Measurements from ENCODE around the gene HACD1.
"Not testable (repeated sequence)": the region's sequence is repeated elsewhere in the genome, so short reads cannot be mapped to it uniquely, and the experiment has no call there.

HACD1 gene

DNA sequence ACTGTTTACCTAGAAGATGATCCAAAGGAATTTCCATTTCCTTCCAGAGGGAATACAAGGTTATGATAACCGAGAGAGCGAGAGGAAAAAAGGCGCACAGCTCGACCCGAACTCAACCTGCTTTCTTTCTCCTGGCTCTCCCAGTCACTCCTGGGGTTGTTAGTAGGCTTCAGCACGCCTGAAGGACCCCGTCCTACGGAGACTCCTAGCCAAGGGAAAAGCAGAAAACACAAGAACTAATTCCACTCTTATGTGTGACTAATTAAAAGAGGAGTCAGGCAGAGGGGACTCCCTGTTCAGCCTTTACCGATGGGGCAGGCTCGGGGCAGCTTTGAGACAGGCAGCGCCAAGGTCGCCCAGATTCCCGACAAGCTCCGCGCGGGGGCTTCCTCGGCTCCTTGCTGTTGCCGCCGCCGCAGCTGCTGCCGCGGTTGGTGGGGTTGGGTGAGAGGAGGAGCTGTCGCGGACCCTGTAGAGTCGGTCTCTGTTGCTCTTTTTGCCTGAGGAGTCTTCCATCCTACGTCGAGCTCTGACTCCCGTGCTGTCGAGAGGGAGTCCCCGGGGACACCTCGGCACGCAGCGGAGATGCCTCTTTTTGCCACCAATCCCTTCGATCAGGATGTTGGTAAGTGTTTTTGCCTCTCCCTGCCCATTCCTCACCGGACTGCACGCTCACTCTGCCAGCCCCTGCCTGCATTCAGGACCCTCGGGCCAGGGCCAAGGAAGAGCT is 26.7 kb upstream of the HACD1 start, which contains the start of gene STAM:
TSS of gene STAM (plus strand) at position 397 of the 730 bp plus-strand sequence. CDS start at position 586, 189 bp downstream.
- peak; percentile 78 to 85 for DNase-seq (ENCODE audit: low read depth in 2 of 2)

DNA sequence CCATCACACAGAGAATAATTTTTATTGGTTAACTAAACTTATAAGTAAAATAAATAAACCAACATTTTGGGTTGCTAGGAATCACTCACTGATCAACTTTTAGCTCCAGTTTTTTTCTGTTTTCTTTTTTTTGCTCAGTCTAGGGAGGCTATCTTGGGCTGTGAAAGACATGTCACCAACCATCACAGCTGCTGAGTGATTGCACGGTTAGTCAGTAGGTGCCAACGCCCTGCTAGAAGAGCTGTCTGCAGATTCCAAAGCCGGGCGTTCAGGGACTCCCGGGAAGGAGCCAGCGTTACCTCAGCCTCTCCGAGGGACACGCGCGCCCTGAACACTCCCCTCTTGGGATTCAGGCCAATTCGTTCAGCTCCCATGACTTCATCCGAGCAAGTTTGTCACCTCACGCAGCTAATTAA is 26.2 kb upstream of the HACD1 start:
- DNase-seq (ENCODE audit: low read depth in 2 of 2), result no peak

DNA sequence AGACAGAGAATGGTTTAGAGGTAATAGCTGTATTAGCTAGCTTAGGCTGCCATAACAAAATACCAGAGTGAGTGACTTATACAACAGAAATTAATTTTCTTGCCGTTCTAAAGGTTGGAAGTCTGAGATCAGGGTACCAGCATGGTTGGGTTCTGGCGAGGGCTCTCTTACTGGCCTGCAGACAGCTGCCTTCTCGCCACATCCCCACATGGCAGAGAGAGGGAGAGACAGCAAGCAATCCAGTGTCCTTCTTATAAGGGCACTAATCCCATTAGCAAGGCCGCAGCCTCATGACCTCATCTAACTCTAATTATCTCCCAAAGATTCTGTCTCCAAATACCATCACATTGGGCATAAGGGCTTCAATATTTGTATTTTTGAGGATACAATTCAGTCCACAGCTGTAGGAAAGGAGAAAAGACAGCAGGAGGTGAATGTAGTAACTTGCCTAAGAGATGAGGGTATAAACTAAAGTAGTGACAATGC is 23.2 kb upstream of the HACD1 start:
- DNase-seq (ENCODE audit: low read depth in 2 of 2), result no peak

DNA sequence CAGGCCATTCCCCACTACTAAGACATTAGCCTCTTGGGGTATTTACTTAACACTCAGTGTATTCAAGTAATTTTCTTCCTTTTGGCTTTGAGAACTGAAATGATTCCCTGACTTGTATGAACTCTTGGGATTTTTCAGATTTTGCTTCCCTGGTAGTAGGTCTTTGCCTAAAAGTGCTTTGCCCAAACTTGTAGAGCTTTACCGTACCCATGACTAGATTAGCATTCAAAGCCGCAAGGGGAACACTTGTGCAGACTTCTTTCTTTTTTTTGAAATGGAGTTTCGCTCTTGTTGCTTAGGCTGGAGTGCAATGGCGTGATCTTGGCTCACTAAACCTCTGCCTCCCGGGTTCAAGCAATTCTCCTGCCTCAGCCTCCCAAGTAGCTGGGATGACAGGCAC is 20.7 kb upstream of the HACD1 start:
- DNase-seq (ENCODE audit: low read depth in 2 of 2), result no peak

GRCh38 chr10:17633353-17633752 is 16.2 kb upstream of the HACD1 start:
- no peak for DNase-seq (ENCODE audit: low read depth in 2 of 2)

DNA sequence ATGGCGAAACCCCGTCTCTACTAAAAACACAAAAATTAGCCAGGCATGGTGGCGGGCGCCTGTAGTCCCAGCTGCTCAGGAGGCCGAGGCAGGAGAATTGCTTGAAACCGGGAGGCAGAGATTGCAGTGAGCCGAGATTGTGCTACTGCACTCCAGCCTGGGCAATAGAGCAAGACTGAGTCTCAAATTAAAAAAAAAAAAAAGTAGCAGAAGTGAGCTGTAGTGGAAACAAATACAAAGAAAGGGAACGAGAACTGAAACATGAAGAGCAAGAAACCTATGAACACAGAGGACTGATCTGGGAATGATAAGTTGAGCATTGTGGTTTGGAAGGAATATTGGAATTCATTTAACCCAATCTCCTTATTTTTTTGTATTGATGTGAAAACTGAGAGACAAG is 15.4 kb upstream of the HACD1 start:
- not testable (repeated sequence) for DNase-seq (ENCODE audit: low read depth in 2 of 2)

DNA sequence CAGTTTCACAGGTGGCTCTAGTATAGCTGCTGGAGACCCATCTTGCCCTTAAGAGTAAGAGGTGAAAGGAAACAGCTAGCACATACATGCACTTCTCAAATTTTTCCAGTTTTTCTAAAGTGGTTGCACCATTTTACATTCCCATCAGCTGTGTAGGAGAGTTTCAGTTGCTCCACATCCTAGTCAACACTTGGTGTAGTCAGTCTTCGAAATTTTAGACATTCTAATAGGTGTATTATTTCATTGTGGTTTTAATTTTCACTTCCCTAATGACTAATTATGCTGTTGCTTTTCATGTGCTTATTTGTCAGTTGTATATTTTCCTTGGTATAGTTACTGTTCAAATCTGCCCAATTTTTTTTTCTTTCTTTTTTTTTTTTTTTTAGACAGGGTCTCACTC is 9.5 kb upstream of the HACD1 start:
- no peak for DNase-seq (ENCODE audit: low read depth in 2 of 2)

- no peak for DNase-seq (ENCODE audit: low read depth in 2 of 2)
Observed at GRCh38 chr10:17624996-17625395, 7.8 kb upstream of the HACD1 start.

GRCh38 chr10:17622061-17622460 is 4.9 kb upstream of the HACD1 start:
- no peak for DNase-seq (ENCODE audit: low read depth in 2 of 2)

GRCh38 chr10:17616403-17617030 is 657 bp downstream of the HACD1 start:
- no peak for DNase-seq (ENCODE audit: low read depth in 2 of 2)

GRCh38 chr10:17609523-17610079 is 7.6 kb downstream of the HACD1 start:
- DNase-seq (ENCODE audit: low read depth in 2 of 2), result no peak

GRCh38 chr10:17607603-17608332 is 9.4 kb downstream of the HACD1 start:
- no peak for DNase-seq (ENCODE audit: low read depth in 2 of 2)

DNA sequence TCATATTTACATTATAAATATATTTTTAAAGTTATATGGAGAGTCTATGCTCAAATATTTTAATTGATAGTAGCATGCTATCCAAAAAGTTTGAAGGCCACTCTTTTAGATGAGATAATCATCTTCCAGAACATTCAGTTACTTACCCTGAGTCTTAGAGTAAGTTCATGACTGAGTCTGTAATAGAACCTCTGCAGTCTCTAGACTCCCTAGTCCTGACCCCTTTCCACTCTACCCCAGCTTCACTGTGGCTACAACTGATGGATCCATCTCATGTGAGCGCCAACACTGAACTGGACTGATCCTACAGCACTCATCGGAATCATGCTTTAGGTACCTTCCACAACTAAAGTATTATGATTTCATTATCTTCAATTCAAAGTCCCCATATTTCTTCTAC is 10.1 kb downstream of the HACD1 start:
- DNase-seq (ENCODE audit: low read depth in 2 of 2), result no peak

GRCh38 chr10:17606547-17607040 is 10.6 kb downstream of the HACD1 start:
- DNase-seq (ENCODE audit: low read depth in 2 of 2), result no peak

DNA sequence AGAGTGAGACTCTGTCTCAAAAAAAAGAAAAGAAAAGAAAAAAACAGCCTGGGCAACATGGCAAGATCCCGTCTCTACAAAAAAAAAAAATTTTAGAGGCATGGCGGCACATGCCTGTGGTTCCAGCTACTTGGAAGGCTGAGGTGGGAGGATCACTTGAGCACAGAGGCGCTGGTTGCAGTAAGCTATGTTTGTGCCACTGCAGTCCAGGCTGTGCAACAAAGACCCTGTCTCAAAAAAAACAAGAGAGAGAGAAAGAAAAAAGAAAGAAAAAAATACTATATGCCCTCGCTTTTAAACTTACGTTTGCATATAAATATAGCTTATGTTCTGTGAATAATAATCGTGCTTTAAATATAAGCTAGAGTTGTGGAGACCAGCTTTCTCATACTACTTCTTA is 11.2 kb downstream of the HACD1 start:
- DNase-seq (ENCODE audit: low read depth in 2 of 2), result no peak

- no peak for DNase-seq (ENCODE audit: low read depth in 2 of 2)
Observed at GRCh38 chr10:17599089-17599488, 18.1 kb downstream of the HACD1 start.

DNA sequence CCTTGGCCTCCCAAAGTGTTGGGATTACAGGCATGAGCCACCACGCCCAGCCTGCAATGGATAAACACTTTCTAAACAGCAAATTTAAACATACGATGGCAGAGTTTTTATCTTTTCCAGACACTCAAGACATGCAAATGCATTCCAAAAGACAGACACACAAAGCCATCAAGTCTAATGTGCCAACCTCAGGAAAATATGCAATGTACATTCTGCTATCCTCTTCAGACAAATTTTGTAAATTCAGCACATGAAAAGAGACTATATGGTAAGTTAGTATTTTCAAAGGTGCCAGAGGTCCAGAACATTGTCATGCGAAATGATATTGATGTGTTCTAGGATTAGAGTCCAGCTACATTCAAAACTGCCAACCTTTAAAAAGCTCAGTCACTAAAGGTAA is 19.8 kb downstream of the HACD1 start:
- no peak for DNase-seq (ENCODE audit: low read depth in 2 of 2)

GRCh38 chr10:17590969-17591645 is 26.1 kb downstream of the HACD1 start:
- no peak for DNase-seq (ENCODE audit: low read depth in 2 of 2)

DNA sequence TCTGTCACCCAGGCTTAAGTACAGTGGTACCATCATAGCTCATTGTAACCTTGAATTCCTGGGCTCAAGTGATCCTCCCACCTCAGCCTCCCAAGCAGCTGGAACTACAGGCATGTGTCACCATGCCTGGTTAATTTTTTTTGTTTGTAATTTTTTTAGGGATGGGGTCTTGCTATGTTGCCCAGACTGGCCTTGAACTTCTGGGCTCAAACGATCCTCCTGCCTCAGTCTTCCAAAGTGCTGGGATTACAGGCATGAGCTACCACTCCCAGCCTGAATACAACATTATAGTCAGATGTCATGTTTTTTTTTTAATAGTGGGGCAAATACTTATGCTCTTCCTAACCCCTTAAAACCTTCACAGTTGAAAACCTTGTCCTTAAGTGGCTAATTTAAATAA is 27.9 kb downstream of the HACD1 start:
- DNase-seq (ENCODE audit: low read depth in 2 of 2), result not testable (repeated sequence)

- DNase-seq (ENCODE audit: low read depth in 2 of 2), result no peak
Observed at GRCh38 chr10:17588420-17588819, 28.8 kb downstream of the HACD1 start.

GRCh38 chr10:17587321-17587720 is 29.9 kb downstream of the HACD1 start:
- DNase-seq (ENCODE audit: low read depth in 2 of 2), result not testable (repeated sequence)

All from stimulated activated CD8-positive, alpha-beta memory T cell treated with anti-CD3 and anti-CD28 coated beads, Interleukin-7, amount 100 ng/mL, for 1 hour (primary cell).